ENCODE data around the gene LHX5. TPM values are rescaled to one million over a fixed set of nuclear protein-coding genes. Genes with fewer than 3 reads are reported as not detected.

The LHX5 gene
- total RNA-seq, 1 donor from 2014 or later: 48.4 TPM

DNA sequence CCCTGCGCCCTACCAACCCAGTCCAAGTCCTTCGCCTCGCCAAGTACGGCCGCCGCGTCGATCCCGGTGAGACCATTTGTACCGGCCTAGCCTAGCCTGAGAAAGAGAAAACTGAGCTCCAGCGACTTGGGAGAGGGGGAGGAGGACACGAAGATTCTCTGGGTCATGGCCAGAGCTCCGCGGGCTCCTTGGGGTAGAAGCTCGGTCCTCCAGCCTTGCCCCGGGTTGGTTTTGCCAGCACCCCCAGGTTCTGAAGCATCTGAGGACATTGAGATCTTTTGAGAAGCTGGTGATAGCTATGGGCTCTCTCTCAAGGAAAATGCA, 7.3 kb downstream of the LHX5 start:
- Histone ChIP-seq H3K9ac (no peak overlapping the region), H3K27me3 (no peaks in the 10 kb centered on the region), H3F3A (ENCODE audit: low read depth) (peaks cover 93% of the 10 kb centered on the region), H4K20me1 (ENCODE audit: low read depth) (peaks cover 98% of the 10 kb centered on the region), H2AFZ (replicated peaks) (no peak overlapping the region), H3K4me3 (peak overlapping the region; percentile 95), H3K27ac (peak overlapping the region; percentile 79), H3K9me3 (ENCODE audit: low read depth) (no peaks in the 10 kb centered on the region), H3K4me2 (peak overlapping the region; percentile 99), H3K4me1 (peaks cover 58% of the 10 kb centered on the region), H3K79me2 (ENCODE audit: low read depth) (peaks cover 83% of the 10 kb centered on the region), H3K36me3 (no peaks in the 10 kb centered on the region)
- H3K36me3 Mint-ChIP-seq: peaks cover 5% of the 10 kb centered on the region
- no peak for DNase-seq (ENCODE audit: low spot score)
- no peaks in the 10 kb centered on the region for H3K9me3 Mint-ChIP-seq
- H3K27ac Mint-ChIP-seq: no peak overlapping the region
- H3K4me1 Mint-ChIP-seq: peaks cover 40% of the 10 kb centered on the region
- peak overlapping the region; percentile 78 for H3K4me3 Mint-ChIP-seq
- TF ChIP-seq, protein P1, sequence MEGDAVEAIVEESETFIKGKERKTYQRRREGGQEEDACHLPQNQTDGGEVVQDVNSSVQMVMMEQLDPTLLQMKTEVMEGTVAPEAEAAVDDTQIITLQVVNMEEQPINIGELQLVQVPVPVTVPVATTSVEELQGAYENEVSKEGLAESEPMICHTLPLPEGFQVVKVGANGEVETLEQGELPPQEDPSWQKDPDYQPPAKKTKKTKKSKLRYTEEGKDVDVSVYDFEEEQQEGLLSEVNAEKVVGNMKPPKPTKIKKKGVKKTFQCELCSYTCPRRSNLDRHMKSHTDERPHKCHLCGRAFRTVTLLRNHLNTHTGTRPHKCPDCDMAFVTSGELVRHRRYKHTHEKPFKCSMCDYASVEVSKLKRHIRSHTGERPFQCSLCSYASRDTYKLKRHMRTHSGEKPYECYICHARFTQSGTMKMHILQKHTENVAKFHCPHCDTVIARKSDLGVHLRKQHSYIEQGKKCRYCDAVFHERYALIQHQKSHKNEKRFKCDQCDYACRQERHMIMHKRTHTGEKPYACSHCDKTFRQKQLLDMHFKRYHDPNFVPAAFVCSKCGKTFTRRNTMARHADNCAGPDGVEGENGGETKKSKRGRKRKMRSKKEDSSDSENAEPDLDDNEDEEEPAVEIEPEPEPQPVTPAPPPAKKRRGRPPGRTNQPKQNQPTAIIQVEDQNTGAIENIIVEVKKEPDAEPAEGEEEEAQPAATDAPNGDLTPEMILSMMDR (IDR thresholded peaks at IDR 0.05): no peak
- TF ChIP-seq EZH2 (IDR thresholded peaks at IDR 0.05) (no peak), EZH2phosphoT487 (IDR thresholded peaks at IDR 0.05) (no peak)
- H3K27me3 Mint-ChIP-seq (ENCODE audit: insufficient read depth, low read depth): peaks cover 57% of the 10 kb centered on the region

DNA sequence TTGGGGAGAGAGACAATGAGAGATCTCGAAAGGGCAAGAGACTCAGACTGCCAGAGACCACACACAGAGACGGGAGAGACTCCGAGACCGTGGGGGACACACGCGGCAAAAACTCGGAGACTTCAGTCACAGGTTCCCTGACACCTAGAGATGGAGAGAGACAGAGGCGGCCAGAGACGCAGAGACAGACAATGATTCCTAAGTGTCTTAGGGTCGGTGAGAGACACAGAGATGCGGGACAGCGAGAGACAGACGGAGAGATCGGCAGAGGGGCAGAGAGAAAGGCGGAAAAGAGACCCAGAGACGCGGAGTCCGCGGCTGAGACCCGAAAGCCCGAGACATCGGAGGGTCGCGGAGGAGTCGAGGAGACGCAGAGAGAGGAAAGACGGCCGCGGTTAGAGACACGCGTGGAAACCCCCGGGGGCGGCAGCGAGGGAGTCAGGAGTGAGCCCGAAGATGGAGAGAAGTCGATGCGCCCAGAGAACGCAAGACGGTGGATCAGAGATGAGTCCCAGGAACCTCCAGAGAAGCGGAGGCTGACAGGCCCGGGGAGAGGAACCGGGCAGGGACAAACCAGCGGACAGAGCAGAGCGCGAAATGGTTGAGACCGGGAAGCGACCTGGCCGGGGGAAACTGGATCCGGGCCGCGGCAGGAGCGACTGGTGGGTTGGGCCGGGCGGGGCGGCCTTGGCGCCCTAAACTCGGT, 7.8 kb downstream of the LHX5 start:
- Mint-ChIP-seq H3K27me3 (ENCODE audit: insufficient read depth, low read depth) (peaks cover 58% of the 10 kb centered on the region), H3K36me3 (peaks cover 5% of the 10 kb centered on the region), H3K9me3 (no peaks in the 10 kb centered on the region), H3K4me1 (peaks cover 40% of the 10 kb centered on the region), H3K27ac (no peak overlapping the region), H3K4me3 (peak overlapping the region; percentile 66)
- peaks cover 92% of the 10 kb centered on the region for H3F3A ChIP-seq (ENCODE audit: low read depth)
- H3K27me3 ChIP-seq: no peaks in the 10 kb centered on the region
- H3K27ac ChIP-seq: peak overlapping the region; percentile 79
- peak; percentile 57 for DNase-seq (ENCODE audit: low spot score)
- peaks cover 77% of the 10 kb centered on the region for H3K79me2 ChIP-seq (ENCODE audit: low read depth)
- H3K4me1 ChIP-seq: peaks cover 53% of the 10 kb centered on the region
- H3K4me2 ChIP-seq: peak overlapping the region; percentile 99
- H3K9me3 ChIP-seq (ENCODE audit: low read depth): no peaks in the 10 kb centered on the region
- peaks cover 93% of the 10 kb centered on the region for H4K20me1 ChIP-seq (ENCODE audit: low read depth)
- H2AFZ ChIP-seq (replicated peaks): no peak overlapping the region
- peak overlapping the region; percentile 95 for H3K4me3 ChIP-seq
- H3K36me3 ChIP-seq: no peaks in the 10 kb centered on the region
- TF ChIP-seq EZH2 (IDR thresholded peaks at IDR 0.05): no peak
- no peak for TF ChIP-seq EZH2phosphoT487 (IDR thresholded peaks at IDR 0.05)
- TF ChIP-seq, protein P1 (IDR thresholded peaks at IDR 0.05): no peak
- no peak overlapping the region for H3K9ac ChIP-seq

DNA sequence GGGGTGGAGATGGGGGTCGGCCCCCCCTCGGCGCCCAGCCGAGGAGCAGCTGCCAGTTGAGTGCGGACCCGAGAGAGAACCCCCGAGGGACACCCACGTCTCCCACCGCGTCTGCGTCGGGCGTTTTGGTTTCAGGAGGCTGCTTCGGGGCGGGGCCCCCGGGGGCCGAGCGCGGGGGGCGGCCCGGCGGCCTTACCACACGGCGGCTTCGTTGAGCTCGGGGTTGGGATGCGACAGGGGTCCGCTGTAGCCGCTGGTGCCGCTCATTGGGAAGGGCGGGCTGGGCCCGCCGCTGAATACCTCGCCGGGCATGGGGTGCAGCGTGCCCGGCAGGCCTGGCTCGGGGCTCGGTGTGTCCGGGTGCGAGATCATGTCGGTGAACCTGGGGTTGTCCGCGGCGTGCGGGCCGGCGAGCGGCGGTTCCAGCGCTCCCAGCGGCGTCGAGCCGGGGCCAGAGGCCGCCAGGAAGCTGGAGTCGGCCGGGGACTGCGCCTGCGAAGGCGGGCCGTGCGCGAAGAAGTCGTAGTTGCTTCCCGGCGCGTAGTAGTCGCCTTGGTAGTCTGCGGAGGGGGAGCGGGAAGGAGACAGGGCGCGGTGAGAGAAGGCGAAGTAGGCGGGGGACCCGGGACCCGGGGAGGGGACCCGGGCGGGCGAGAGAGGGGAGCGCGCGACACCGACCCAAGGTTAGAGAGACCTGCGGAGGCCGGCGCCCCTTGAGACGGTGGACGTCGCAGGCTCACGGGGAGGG, 8.5 kb downstream of the LHX5 start:
- TF ChIP-seq EZH2 (IDR thresholded peaks at IDR 0.05) (no peak), EZH2phosphoT487 (IDR thresholded peaks at IDR 0.05) (no peak)
- TF ChIP-seq, protein P1 (IDR thresholded peaks at IDR 0.05): no peak
- no peak overlapping the region for H3K27ac Mint-ChIP-seq
- H3K27ac ChIP-seq: peak overlapping the region; percentile 79

More for the DNA sequence above, 8.5 kb downstream of the LHX5 start:
- Histone ChIP-seq H4K20me1 (ENCODE audit: low read depth) (peaks cover 85% of the 10 kb centered on the region), H2AFZ (replicated peaks) (no peak overlapping the region), H3K9ac (no peak overlapping the region), H3F3A (ENCODE audit: low read depth) (peaks cover 93% of the 10 kb centered on the region), H3K9me3 (ENCODE audit: low read depth) (no peaks in the 10 kb centered on the region), H3K27me3 (no peaks in the 10 kb centered on the region), H3K79me2 (ENCODE audit: low read depth) (peaks cover 70% of the 10 kb centered on the region), H3K4me1 (peaks cover 48% of the 10 kb centered on the region), H3K4me2 (peak overlapping the region; percentile 99), H3K36me3 (no peaks in the 10 kb centered on the region), H3K4me3 (peak overlapping the region; percentile 95)
- Mint-ChIP-seq H3K27me3 (ENCODE audit: insufficient read depth, low read depth) (peaks cover 53% of the 10 kb centered on the region), H3K9me3 (no peaks in the 10 kb centered on the region), H3K4me1 (peaks cover 36% of the 10 kb centered on the region), H3K36me3 (peaks cover 3% of the 10 kb centered on the region), H3K4me3 (peak overlapping the region; percentile 66)
- DNase-seq (ENCODE audit: low spot score): peak; percentile 71

Measured in neural progenitor cell (in vitro differentiated cells).